ENCODE data around the gene SLC34A3.

The SLC34A3 gene

GRCh38 chr9:137189297-137190295 lies 41.1 kb upstream of the SLC34A3 start:
- Histone ChIP-seq H3K27ac (ENCODE audit: low read length) (no peak overlapping the region), H3K9ac (ENCODE audit: low read length) (peak overlapping the region; percentile 66), H3K27me3 (ENCODE audit: control insufficient read depth, insufficient read depth, low read length) (no peaks in the 10 kb centered on the region), H3K36me3 (ENCODE audit: control insufficient read depth, low read depth, low read length) (peaks cover 3% of the 10 kb centered on the region), H3K4me3 (ENCODE audit: low read length) (peak overlapping the region; percentile 90), H3K9me3 (ENCODE audit: control insufficient read depth, low read depth, low read length) (no peaks in the 10 kb centered on the region), H3K4me1 (ENCODE audit: control insufficient read depth, low read depth, low read length) (peaks cover 9% of the 10 kb centered on the region)

GRCh38 chr9:137190315-137190856 lies 40.3 kb upstream of the SLC34A3 start:
- Histone ChIP-seq H3K4me1 (ENCODE audit: control insufficient read depth, low read depth, low read length) (peaks cover 9% of the 10 kb centered on the region), H3K27me3 (ENCODE audit: control insufficient read depth, insufficient read depth, low read length) (no peaks in the 10 kb centered on the region), H3K36me3 (ENCODE audit: control insufficient read depth, low read depth, low read length) (peaks cover 3% of the 10 kb centered on the region), H3K9me3 (ENCODE audit: control insufficient read depth, low read depth, low read length) (no peaks in the 10 kb centered on the region), H3K4me3 (ENCODE audit: low read length) (no peak overlapping the region), H3K9ac (ENCODE audit: low read length) (no peak overlapping the region), H3K27ac (ENCODE audit: low read length) (no peak overlapping the region)

GRCh38 chr9:137191245-137191644 lies 39.5 kb upstream of the SLC34A3 start:
- Histone ChIP-seq H3K9me3 (ENCODE audit: control insufficient read depth, low read depth, low read length) (no peaks in the 10 kb centered on the region), H3K36me3 (ENCODE audit: control insufficient read depth, low read depth, low read length) (peaks cover 3% of the 10 kb centered on the region), H3K4me1 (ENCODE audit: control insufficient read depth, low read depth, low read length) (peaks cover 9% of the 10 kb centered on the region), H3K4me3 (ENCODE audit: low read length) (no peak overlapping the region), H3K27me3 (ENCODE audit: control insufficient read depth, insufficient read depth, low read length) (no peaks in the 10 kb centered on the region), H3K9ac (ENCODE audit: low read length) (no peak overlapping the region), H3K27ac (ENCODE audit: low read length) (no peak overlapping the region)

- no peaks in the 10 kb centered on the region for H3K9me3 ChIP-seq (ENCODE audit: control insufficient read depth, low read depth, low read length)
- H3K9ac ChIP-seq (ENCODE audit: low read length): no peak overlapping the region
- H3K27ac ChIP-seq (ENCODE audit: low read length): no peak overlapping the region
- H3K27me3 ChIP-seq (ENCODE audit: control insufficient read depth, insufficient read depth, low read length): no peaks in the 10 kb centered on the region
- H3K36me3 ChIP-seq (ENCODE audit: control insufficient read depth, low read depth, low read length): no peaks in the 10 kb centered on the region
- H3K4me3 ChIP-seq (ENCODE audit: low read length): no peak overlapping the region
- H3K4me1 ChIP-seq (ENCODE audit: control insufficient read depth, low read depth, low read length): peaks cover 9% of the 10 kb centered on the region
These were observed 38.8 kb upstream of the SLC34A3 start for GRCh38 chr9:137191691-137192447.

GRCh38 chr9:137192448-137192780 lies 38.3 kb upstream of the SLC34A3 start:
- no peaks in the 10 kb centered on the region for H3K27me3 ChIP-seq (ENCODE audit: control insufficient read depth, insufficient read depth, low read length)
- no peak overlapping the region for H3K4me3 ChIP-seq (ENCODE audit: low read length)
- no peaks in the 10 kb centered on the region for H3K36me3 ChIP-seq (ENCODE audit: control insufficient read depth, low read depth, low read length)
- no peaks in the 10 kb centered on the region for H3K9me3 ChIP-seq (ENCODE audit: control insufficient read depth, low read depth, low read length)
- H3K27ac ChIP-seq (ENCODE audit: low read length): no peak overlapping the region
- H3K9ac ChIP-seq (ENCODE audit: low read length): no peak overlapping the region
- H3K4me1 ChIP-seq (ENCODE audit: control insufficient read depth, low read depth, low read length): peaks cover 9% of the 10 kb centered on the region

GRCh38 chr9:137192859-137193258 lies 37.8 kb upstream of the SLC34A3 start:
- peaks cover 5% of the 10 kb centered on the region for H3K4me1 ChIP-seq (ENCODE audit: control insufficient read depth, low read depth, low read length)
- no peaks in the 10 kb centered on the region for H3K36me3 ChIP-seq (ENCODE audit: control insufficient read depth, low read depth, low read length)
- no peak overlapping the region for H3K9ac ChIP-seq (ENCODE audit: low read length)

GRCh38 chr9:137193771-137194170 lies 36.9 kb upstream of the SLC34A3 start:
- Histone ChIP-seq H3K27me3 (ENCODE audit: control insufficient read depth, insufficient read depth, low read length) (no peaks in the 10 kb centered on the region), H3K36me3 (ENCODE audit: control insufficient read depth, low read depth, low read length) (no peaks in the 10 kb centered on the region), H3K4me3 (ENCODE audit: low read length) (no peak overlapping the region), H3K4me1 (ENCODE audit: control insufficient read depth, low read depth, low read length) (peaks cover 5% of the 10 kb centered on the region), H3K27ac (ENCODE audit: low read length) (no peak overlapping the region), H3K9me3 (ENCODE audit: control insufficient read depth, low read depth, low read length) (no peaks in the 10 kb centered on the region), H3K9ac (ENCODE audit: low read length) (no peak overlapping the region)

More at GRCh38 chr9:137192859-137193258, 37.8 kb upstream of the SLC34A3 start:
- Histone ChIP-seq H3K27ac (ENCODE audit: low read length) (no peak overlapping the region), H3K27me3 (ENCODE audit: control insufficient read depth, insufficient read depth, low read length) (no peaks in the 10 kb centered on the region), H3K4me3 (ENCODE audit: low read length) (no peak overlapping the region), H3K9me3 (ENCODE audit: control insufficient read depth, low read depth, low read length) (no peaks in the 10 kb centered on the region)

- no peaks in the 10 kb centered on the region for H3K27me3 ChIP-seq (ENCODE audit: control insufficient read depth, insufficient read depth, low read length)
- no peak overlapping the region for H3K27ac ChIP-seq (ENCODE audit: low read length)
- peaks cover 4% of the 10 kb centered on the region for H3K4me1 ChIP-seq (ENCODE audit: control insufficient read depth, low read depth, low read length)
These were observed 36.3 kb upstream of the SLC34A3 start for GRCh38 chr9:137194388-137194787.

GRCh38 chr9:137194909-137195308 lies 35.8 kb upstream of the SLC34A3 start:
- H3K9ac ChIP-seq (ENCODE audit: low read length): no peak overlapping the region
- H3K4me3 ChIP-seq (ENCODE audit: low read length): no peak overlapping the region
- H3K4me1 ChIP-seq (ENCODE audit: control insufficient read depth, low read depth, low read length): no peaks in the 10 kb centered on the region
- H3K36me3 ChIP-seq (ENCODE audit: control insufficient read depth, low read depth, low read length): no peaks in the 10 kb centered on the region
- no peak overlapping the region for H3K27ac ChIP-seq (ENCODE audit: low read length)
- H3K27me3 ChIP-seq (ENCODE audit: control insufficient read depth, insufficient read depth, low read length): no peaks in the 10 kb centered on the region
- H3K9me3 ChIP-seq (ENCODE audit: control insufficient read depth, low read depth, low read length): no peaks in the 10 kb centered on the region

More at GRCh38 chr9:137194388-137194787, 36.3 kb upstream of the SLC34A3 start:
- no peak overlapping the region for H3K4me3 ChIP-seq (ENCODE audit: low read length)
- H3K9ac ChIP-seq (ENCODE audit: low read length): no peak overlapping the region
- H3K36me3 ChIP-seq (ENCODE audit: control insufficient read depth, low read depth, low read length): no peaks in the 10 kb centered on the region
- no peaks in the 10 kb centered on the region for H3K9me3 ChIP-seq (ENCODE audit: control insufficient read depth, low read depth, low read length)

GRCh38 chr9:137195525-137196220 lies 35.0 kb upstream of the SLC34A3 start:
- H3K9me3 ChIP-seq (ENCODE audit: control insufficient read depth, low read depth, low read length): no peaks in the 10 kb centered on the region
- H3K4me1 ChIP-seq (ENCODE audit: control insufficient read depth, low read depth, low read length): no peaks in the 10 kb centered on the region
- no peak overlapping the region for H3K27ac ChIP-seq (ENCODE audit: low read length)
- H3K9ac ChIP-seq (ENCODE audit: low read length): no peak overlapping the region
- no peaks in the 10 kb centered on the region for H3K27me3 ChIP-seq (ENCODE audit: control insufficient read depth, insufficient read depth, low read length)
- H3K36me3 ChIP-seq (ENCODE audit: control insufficient read depth, low read depth, low read length): no peaks in the 10 kb centered on the region
- H3K4me3 ChIP-seq (ENCODE audit: low read length): no peak overlapping the region
